Activated CD8-positive, alpha-beta memory T cell treated with anti-CD3 and anti-CD28 coated beads, Interleukin-2, amount 50 U/mL, for 48 hours (primary cell): ENCODE data around the gene FRY.

Experiments used
- DNase-seq: peaks from one replicate; pipeline ENCODE4 v3.0.0-alpha.2; 2020

FRY gene

GRCh38 chr13:32179708-32180107 lies 148.1 kb downstream of the FRY start:
- no peak for DNase-seq

GRCh38 chr13:32187651-32188050 lies 156.1 kb downstream of the FRY start:
- DNase-seq = no peak

GRCh38 chr13:32191452-32191998 lies 160.0 kb downstream of the FRY start:
- no peak for DNase-seq

GRCh38 chr13:32195713-32196112 lies 164.1 kb downstream of the FRY start:
- no peak for DNase-seq

- DNase-seq = no peak
Observed at GRCh38 chr13:32199168-32199567, 167.6 kb downstream of the FRY start.

GRCh38 chr13:32200741-32201140 lies 169.2 kb downstream of the FRY start:
- DNase-seq = no peak

- DNase-seq = no peak
Observed at GRCh38 chr13:32201809-32202208, 170.2 kb downstream of the FRY start.

- no peak for DNase-seq
Observed at GRCh38 chr13:32202268-32202667, 170.7 kb downstream of the FRY start.

GRCh38 chr13:32203221-32203620 lies 171.6 kb downstream of the FRY start:
- no peak for DNase-seq

- DNase-seq = no peak
Observed at GRCh38 chr13:32203736-32204135, 172.2 kb downstream of the FRY start.

GRCh38 chr13:32205431-32206096 lies 174.0 kb downstream of the FRY start:
- DNase-seq = no peak

- DNase-seq = no peak
Observed at GRCh38 chr13:32206097-32206740, 174.6 kb downstream of the FRY start.

- no peak for DNase-seq
Observed at GRCh38 chr13:32208860-32209259, 177.3 kb downstream of the FRY start.

- no peak for DNase-seq
Observed at GRCh38 chr13:32209652-32210051, 178.1 kb downstream of the FRY start.

GRCh38 chr13:32210101-32210500 lies 178.5 kb downstream of the FRY start:
- no peak for DNase-seq

GRCh38 chr13:32211813-32212212 lies 180.2 kb downstream of the FRY start:
- no peak for DNase-seq

GRCh38 chr13:32212421-32212820 lies 180.8 kb downstream of the FRY start:
- no peak for DNase-seq

GRCh38 chr13:32213626-32214025 lies 182.1 kb downstream of the FRY start:
- DNase-seq = no peak

- DNase-seq = no peak
Observed at GRCh38 chr13:32214071-32214470, 182.5 kb downstream of the FRY start.

GRCh38 chr13:32216281-32216680 lies 184.7 kb downstream of the FRY start:
- DNase-seq = no peak

GRCh38 chr13:32222046-32222676 lies 190.6 kb downstream of the FRY start:
- no peak for DNase-seq

- no peak for DNase-seq
Observed at GRCh38 chr13:32224916-32225315, 193.3 kb downstream of the FRY start.

- no peak for DNase-seq
Observed at GRCh38 chr13:32225481-32225931, 193.9 kb downstream of the FRY start.
